GM18868 (cell line): ENCODE results near the gene NKAIN2.
"Not testable (repeated sequence)": the region's sequence is repeated elsewhere in the genome, so short reads cannot be mapped to it uniquely, and the experiment has no call there.

ENCODE experiments used
- ATAC-seq: cut with Tn5 transposase; IDR thresholded peaks from one replicate; pipeline ENCODE4 v1.9.1; 2021; ENCODE audit warnings: mild to moderate bottlenecking, moderate library complexity; ENCODE audit not compliant: unreplicated experiment

NKAIN2 gene

DNA sequence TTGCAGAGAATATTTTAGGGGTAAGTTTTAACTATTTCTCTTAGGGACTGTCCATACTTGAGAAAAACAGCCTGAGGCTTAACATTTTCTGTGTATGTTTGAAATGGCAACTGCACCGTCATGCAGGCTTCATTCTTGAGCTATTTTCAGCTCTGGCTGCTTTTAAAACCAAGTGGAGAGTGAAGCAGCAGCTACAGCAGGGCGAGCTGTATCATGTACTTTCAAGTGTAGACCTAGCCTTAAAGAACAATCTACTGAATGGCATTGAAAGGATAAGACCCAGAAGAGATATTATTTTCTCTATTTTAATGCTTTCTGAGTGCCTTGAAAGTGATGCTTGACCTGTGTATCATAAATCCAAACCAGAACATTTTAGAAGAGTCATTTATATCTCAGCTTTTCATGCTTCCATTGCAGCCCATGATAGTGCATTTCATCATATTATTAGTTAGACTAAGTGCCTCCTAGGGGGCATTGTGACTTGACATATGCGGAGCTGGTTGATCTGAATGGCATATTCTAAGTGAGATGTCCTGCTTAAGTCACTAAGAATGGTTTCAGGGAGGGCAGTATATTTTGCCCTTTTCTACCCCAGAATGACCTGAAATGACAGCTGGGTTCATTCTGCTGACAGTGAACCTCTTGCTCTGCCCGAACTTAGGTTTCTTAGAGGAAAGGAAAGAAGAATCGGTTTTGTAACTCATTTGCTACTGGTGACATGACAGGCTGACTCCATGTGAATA, 85.3 kb downstream of the NKAIN2 start:
- ATAC-seq: no peak

- ATAC-seq: no peak
Measured at GRCh38 chr6:123895346-123895745, 91.7 kb downstream of the NKAIN2 start.

GRCh38 chr6:123895806-123896205, 92.1 kb downstream of the NKAIN2 start:
- no peak for ATAC-seq

GRCh38 chr6:123896869-123897268, 93.2 kb downstream of the NKAIN2 start:
- ATAC-seq: no peak

GRCh38 chr6:123897965-123898364, 94.3 kb downstream of the NKAIN2 start:
- ATAC-seq: no peak

- no peak for ATAC-seq
Measured at GRCh38 chr6:123898665-123899064, 95.0 kb downstream of the NKAIN2 start.

- ATAC-seq: no peak
Measured at GRCh38 chr6:123899745-123900144, 96.1 kb downstream of the NKAIN2 start.

DNA sequence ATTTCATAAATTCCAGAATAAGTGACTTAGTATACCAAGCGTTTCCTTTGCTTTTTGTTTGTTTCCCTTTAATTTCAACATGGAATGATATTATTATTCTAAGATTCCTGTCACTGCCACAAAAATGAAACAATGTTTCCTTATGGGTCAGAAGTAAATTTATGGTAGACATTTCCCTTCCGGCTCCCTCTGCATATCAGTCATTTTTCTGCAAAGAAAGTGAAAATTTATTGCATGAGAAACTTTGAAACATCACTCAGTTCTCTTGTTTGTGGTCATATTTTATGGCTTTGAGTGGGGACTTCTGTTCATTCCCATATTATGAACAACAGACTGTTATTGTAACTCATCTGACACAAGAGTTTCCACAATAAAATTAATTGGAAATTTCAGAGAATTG, 97.8 kb downstream of the NKAIN2 start:
- no peak for ATAC-seq

GRCh38 chr6:123902738-123903313, 99.2 kb downstream of the NKAIN2 start:
- ATAC-seq: no peak

- no peak for ATAC-seq
Measured at GRCh38 chr6:123904228-123904627, 100.6 kb downstream of the NKAIN2 start.

GRCh38 chr6:123908797-123909196, 105.1 kb downstream of the NKAIN2 start:
- ATAC-seq: no peak

DNA sequence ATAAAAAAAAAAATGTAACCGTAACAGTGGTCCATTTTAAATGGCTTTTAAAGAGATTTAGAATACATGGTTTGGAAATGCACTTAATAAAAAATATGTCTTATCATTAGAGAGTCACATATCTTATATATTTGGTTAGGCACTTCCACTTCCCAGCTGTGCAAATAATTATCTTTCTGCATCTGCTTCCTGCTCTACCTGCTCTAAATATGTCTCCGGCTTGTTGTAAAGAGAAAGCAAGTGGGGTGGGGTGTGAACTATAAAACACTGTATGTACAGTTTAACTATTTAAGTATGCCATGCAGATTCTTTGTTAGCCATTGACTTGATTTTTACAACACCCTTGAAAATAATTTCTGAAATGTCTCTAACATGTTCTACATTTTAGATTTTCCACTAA, 106.3 kb downstream of the NKAIN2 start:
- ATAC-seq: no peak

- no peak for ATAC-seq
Measured at GRCh38 chr6:123913863-123914262, 110.2 kb downstream of the NKAIN2 start.

DNA sequence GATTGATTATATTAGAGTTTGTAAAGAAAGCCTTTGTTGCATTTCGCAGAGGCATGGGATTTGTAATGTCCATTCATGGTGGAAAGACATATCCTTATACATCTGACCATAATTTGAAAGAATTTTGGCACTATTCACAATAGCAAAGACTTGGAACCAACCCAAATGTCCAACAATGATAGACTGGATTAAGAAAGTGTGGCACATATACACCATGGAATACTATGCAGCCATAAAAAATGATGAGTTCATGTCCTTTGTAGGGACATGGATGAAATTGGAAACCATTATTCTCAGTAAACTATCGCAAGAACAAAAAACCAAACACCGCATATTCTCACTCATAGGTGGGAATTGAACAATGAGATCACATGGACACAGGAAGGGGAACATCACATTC, 119.7 kb downstream of the NKAIN2 start:
- ATAC-seq: not testable (repeated sequence)

GRCh38 chr6:123925350-123925749, 121.7 kb downstream of the NKAIN2 start:
- peak; percentile 95 for ATAC-seq

DNA sequence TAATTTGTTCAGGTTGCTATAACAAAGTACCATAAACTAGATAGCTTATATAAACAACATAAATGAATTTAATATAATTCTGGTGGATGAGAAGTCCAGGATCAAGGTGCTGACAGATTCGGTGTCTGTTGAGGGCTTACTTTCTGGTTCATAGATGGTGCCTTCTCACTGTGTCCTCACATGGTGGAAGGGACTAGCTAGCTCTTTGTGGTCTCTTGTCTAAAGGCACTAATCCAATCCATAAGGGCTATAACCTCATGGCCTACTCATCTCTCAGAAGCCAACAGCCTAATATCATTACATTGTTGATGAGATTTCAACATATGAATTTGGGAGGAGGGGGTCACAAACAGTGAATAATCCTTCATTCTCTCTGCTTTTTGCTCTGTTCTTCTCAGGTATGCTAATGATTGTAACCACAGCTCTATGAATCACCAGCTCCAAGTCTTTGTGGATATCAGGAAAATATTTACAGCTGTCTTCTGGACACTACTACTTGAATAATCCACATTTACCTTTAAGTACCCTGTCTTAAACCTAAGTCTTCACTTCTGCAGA, 122.3 kb downstream of the NKAIN2 start:
- no peak for ATAC-seq

DNA sequence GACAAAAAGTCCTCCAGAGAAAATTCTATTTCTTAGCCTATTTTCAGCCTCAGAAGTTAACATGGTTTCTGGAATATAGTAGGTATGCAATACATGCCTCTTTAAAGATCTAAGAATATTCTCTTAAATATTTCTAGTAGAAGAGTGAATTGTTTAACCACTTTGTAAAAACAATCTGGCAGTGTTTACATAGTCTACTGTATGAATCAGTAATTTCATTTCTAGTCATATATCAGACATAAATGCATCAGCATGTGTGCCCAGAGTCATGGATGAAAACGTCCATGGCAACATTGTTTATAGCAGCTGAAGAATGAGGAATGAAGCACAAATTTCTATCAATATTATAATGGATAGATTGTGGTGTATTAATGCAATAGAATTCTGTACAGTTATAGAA, 124.9 kb downstream of the NKAIN2 start:
- no peak for ATAC-seq

DNA sequence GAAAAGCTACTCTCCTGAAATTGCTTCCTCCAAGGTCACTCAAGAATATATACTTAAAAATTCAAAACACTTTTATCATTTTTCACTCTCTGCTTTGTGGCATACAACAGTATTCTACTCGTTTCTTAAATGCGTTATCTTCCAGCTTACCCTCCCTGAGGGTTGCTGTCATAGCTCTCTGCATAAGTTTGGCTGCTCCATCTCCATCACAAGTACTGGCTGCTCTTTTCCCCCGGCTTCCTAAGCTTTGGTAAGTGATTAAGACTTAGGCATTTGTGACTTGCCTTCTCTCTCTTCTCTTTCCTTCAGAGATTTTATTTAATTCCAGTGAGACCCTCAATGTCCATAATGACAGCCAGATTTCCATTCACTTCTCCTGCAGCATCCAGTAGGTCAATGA, 128.3 kb downstream of the NKAIN2 start:
- ATAC-seq: no peak

DNA sequence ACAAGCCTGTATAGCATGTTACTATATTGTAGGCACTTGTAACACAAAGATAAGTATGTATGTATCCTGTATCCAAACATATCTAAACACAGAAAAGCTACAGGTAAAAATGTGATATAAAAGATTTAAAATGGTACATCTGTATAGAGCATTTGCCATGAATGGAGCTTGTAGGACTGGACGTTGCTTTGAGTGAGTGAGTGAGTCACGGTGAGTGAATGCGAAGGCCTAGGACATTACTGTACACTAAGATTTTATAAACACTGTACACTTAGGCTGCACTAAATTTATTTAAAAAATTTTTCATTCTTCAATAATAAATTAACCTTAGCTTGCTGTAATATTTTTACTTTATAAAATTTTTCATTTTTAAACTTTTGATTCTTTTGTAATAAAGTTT, 136.9 kb downstream of the NKAIN2 start:
- no peak for ATAC-seq

DNA sequence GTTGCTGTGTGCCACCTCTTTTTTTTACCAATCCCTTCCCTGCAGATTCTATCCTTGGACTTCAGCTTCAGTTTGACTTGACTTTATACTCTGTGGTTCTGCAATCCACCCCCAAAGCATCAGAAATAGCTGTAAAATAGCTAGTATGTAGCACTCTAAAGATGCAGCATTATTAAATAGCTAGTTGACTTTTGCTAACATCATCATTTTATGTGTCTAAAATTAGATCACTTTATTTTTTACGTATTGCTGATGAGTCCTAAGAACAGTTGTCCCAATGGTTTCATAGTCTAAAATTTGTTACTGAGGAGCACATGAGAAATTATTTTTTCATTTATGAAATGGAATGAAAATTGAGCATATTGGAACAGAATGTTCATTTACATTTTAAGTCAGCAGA, 138.2 kb downstream of the NKAIN2 start:
- ATAC-seq: no peak

DNA sequence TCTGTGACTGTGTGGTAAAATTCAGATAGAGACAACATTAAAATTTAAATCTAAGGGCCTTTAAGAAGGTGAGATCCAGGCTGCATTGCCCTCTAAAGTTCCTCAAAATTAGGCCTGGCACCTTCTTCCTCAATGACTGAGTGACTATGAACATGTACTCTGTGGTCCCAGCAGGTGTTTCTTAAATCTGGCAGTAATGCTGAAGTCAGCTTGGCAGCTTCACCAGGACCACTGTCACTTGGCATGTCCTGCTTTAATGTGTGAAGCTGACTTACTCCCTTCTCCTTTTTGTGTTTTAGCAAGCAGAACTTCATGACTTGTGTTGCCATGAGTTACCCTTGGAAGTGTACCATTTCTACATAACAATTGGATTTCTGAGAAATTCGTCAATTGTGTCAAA, 141.7 kb downstream of the NKAIN2 start:
- no peak for ATAC-seq

DNA sequence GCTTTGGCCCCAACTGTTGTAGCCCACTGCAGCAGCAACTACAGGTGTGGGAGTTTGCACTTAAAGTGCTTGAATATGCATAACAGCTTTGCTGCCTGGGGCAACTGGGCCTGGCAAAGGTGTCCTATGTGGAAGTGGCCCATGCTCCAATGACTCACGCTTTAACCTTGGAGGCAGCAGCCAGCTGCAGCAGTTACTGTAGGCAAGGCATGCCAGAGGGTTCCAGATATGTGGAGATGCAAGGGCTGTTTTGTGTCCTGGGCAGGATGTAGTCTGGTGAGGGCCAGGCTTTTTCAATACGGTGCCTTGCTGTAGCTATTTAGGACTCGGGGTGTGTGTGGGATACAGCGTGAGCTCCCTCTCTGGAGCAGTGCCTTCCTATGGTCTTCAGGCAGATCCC, 150.3 kb downstream of the NKAIN2 start:
- ATAC-seq: no peak
